ENCODE measurements around the gene ZBTB44. TPM values are rescaled to one million over a fixed set of nuclear protein-coding genes. Genes with fewer than 3 reads are reported as not detected.

The ZBTB44 gene
- total RNA-seq, 1 experiment from 2014 or later, result 32.5 TPM

DNA sequence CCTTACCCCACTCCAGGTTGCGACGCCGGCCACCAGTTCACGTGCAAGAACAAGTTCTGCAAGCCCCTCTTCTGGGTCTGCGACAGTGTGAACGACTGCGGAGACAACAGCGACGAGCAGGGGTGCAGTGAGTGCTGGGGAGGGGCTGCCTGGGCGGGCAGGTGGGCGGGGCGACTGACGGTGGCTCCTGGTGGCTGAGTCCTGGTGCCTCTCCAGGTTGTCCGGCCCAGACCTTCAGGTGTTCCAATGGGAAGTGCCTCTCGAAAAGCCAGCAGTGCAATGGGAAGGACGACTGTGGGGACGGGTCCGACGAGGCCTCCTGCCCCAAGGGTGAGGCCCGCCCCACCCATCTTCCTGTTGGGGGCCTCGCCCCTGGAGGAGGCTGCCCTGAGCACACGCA lies 116.4 kb downstream of the ZBTB44 start (continued):
- TF ChIP-seq, protein P1, sequence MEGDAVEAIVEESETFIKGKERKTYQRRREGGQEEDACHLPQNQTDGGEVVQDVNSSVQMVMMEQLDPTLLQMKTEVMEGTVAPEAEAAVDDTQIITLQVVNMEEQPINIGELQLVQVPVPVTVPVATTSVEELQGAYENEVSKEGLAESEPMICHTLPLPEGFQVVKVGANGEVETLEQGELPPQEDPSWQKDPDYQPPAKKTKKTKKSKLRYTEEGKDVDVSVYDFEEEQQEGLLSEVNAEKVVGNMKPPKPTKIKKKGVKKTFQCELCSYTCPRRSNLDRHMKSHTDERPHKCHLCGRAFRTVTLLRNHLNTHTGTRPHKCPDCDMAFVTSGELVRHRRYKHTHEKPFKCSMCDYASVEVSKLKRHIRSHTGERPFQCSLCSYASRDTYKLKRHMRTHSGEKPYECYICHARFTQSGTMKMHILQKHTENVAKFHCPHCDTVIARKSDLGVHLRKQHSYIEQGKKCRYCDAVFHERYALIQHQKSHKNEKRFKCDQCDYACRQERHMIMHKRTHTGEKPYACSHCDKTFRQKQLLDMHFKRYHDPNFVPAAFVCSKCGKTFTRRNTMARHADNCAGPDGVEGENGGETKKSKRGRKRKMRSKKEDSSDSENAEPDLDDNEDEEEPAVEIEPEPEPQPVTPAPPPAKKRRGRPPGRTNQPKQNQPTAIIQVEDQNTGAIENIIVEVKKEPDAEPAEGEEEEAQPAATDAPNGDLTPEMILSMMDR (IDR thresholded peaks at IDR 0.05 in 2 of 3, conservative IDR thresholded peaks at IDR 0.05 in 1 of 3; ENCODE audit: borderline replicate concordance in 1 of 3, insufficient read depth in 1 of 3, low read depth in 2 of 3, low read length in 2 of 3), result no peak
- no peak for TF ChIP-seq CBX3 (IDR thresholded peaks at IDR 0.05; ENCODE audit: low read depth)

- Histone ChIP-seq H3K4me2 (ENCODE audit: low read length) (no peak overlapping the region), H3K79me2 (ENCODE audit: insufficient read depth, low read length) (no peaks in the 10 kb centered on the region), H3K9me3 (ENCODE audit: control insufficient read depth in 1 of 2, insufficient read depth in 1 of 2, low read depth in 1 of 2, low read length in 2 of 2) (no peaks in the 10 kb centered on the region), H3K36me3 (ENCODE audit: control insufficient read depth in 1 of 2, insufficient read depth in 2 of 2, low read length in 2 of 2) (peaks cover 28 to 36% of the 10 kb centered on the region in 2 experiments; a peak in 3 of 4 replicates), H2AFZ (ENCODE audit: low read depth, low read length, poor library complexity, severe bottlenecking) (no peak overlapping the region), H4K20me1 (ENCODE audit: insufficient read depth) (no peaks in the 10 kb centered on the region), H3K27me3 (ENCODE audit: insufficient read depth, low read length) (no peaks in the 10 kb centered on the region), H3K4me1 (ENCODE audit: control insufficient read depth in 1 of 2, insufficient read depth in 2 of 2, low read length in 2 of 2) (no peaks in the 10 kb centered on the region), H3K27ac (ENCODE audit: low read depth, low read length) (no peak overlapping the region), H3K9me2 (ENCODE audit: insufficient read depth) (no peaks in the 10 kb centered on the region), H3K9ac (ENCODE audit: low read length) (no peak overlapping the region), H3K4me3 (replicated peaks in 1 of 2; ENCODE audit: low read depth in 1 of 2, low read length in 2 of 2) (no peak overlapping the region)
- ChIA-PET CTCF (no interaction called here), RAD21 (ENCODE audit: low non-redundant PET in 1 of 2, low total read pairs in 2 of 2, uncharacterized antibody in 2 of 2, unreplicated experiment in 2 of 2) (no interaction called here), POLR2A (no interaction called here)
- DNase-seq (ENCODE audit: low read depth, low spot score) (no peak), ATAC-seq (no peak)
- BruUV-seq (replicated peaks), result no TSS peak
- TF ChIP-seq EGR1 (IDR thresholded peaks at IDR 0.05; ENCODE audit: low read depth), result no peak
- TF ChIP-seq RAD21 (IDR thresholded peaks at IDR 0.05; ENCODE audit: low read depth), result no peak
- TF ChIP-seq REST (IDR thresholded peaks at IDR 0.05; ENCODE audit: low read depth), result no peak
- no peak for TF ChIP-seq ELF1 (IDR thresholded peaks at IDR 0.05; ENCODE audit: borderline replicate concordance, low read depth)
- TF ChIP-seq ATF3 (IDR thresholded peaks at IDR 0.05), result no peak
- TF ChIP-seq SP1 (IDR thresholded peaks at IDR 0.05; ENCODE audit: low read depth), result no peak
- TF ChIP-seq ZNF274 (IDR thresholded peaks at IDR 0.05; ENCODE audit: low read depth, low read length), result no peak
- TF ChIP-seq, protein P1 (IDR thresholded peaks at IDR 0.05 in 2 of 3, conservative IDR thresholded peaks at IDR 0.05 in 1 of 3; ENCODE audit: borderline replicate concordance in 1 of 3, insufficient read depth in 1 of 3, low read depth in 2 of 3, low read length in 2 of 3), result no peak
- no peak for TF ChIP-seq SIN3A (IDR thresholded peaks at IDR 0.05; ENCODE audit: low read depth)
- TF ChIP-seq TCF7L2 (IDR thresholded peaks at IDR 0.05; ENCODE audit: borderline replicate concordance, extremely low read depth, insufficient read depth, insufficient read length), result no peak
- TF ChIP-seq EZH2 (IDR thresholded peaks at IDR 0.05), result no peak
- no peak for TF ChIP-seq CEBPB (IDR thresholded peaks at IDR 0.05; ENCODE audit: low read depth)
- no peak for TF ChIP-seq CBX3 (IDR thresholded peaks at IDR 0.05; ENCODE audit: low read depth)
- intact Hi-C loops (cut with micrococcal nuclease), result no loop called here
Measured at GRCh38 chr11:130197386-130198035, 117.2 kb downstream of the ZBTB44 start.
